Fibroblast of skin of abdomen (primary cell): ENCODE data around the gene NHLRC4.

ENCODE experiments used
- DNase-seq: peaks from one replicate; pipeline ENCODE4 v3.0.0-alpha.2; 2013

NHLRC4 gene

DNA sequence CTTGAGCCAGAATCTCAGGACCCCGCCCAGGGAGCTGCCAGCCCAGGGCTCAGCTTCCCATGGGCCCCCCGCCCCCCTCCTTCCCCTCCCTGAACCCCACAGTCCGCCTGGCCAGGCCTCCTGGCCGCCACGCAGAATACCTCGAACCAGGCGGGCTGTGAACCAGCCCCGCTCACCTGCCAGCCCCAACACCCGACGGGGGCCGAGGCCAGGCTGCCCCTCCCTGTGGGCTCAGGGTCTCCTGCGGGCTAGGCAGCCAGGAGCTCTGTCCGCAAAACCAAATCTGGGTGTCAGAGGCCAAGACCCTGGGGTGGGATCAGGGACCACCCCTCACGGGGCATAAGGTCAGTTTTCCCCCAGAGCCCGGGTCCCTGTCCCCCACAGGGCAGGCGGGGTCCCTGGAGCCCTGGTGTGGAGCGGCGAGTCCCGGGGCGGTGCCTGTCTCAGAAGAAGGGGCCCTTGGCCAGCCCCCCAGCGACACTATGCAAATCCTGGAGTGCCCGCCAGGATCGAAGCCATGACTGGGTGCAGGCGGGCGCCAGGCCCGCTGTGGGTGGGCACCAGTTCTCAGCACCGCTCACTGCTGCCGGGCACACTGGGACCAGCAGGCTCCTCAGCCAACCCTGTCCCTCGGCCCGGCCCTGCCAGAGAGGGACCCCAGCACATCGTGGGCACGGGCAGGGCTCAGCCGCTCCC lies 13.1 kb upstream of the NHLRC4 start:
- DNase-seq = no peak

DNA sequence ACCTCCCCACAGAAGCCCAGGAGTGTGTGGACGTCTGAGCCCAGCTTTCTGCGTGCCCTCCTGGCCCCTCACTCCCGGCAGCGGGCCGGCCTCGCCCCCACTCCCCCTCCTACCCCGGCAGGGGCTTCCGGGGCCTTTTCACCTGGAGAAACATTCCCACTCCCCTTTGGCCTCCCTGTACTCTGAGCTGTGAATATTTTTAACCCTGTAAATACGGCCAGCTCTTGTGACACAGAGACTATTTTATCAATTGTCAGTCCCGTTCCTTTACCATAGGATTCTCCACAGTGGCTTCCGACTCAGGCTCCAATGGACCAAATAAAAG lies 12.5 kb upstream of the NHLRC4 start:
- no peak for DNase-seq

DNA sequence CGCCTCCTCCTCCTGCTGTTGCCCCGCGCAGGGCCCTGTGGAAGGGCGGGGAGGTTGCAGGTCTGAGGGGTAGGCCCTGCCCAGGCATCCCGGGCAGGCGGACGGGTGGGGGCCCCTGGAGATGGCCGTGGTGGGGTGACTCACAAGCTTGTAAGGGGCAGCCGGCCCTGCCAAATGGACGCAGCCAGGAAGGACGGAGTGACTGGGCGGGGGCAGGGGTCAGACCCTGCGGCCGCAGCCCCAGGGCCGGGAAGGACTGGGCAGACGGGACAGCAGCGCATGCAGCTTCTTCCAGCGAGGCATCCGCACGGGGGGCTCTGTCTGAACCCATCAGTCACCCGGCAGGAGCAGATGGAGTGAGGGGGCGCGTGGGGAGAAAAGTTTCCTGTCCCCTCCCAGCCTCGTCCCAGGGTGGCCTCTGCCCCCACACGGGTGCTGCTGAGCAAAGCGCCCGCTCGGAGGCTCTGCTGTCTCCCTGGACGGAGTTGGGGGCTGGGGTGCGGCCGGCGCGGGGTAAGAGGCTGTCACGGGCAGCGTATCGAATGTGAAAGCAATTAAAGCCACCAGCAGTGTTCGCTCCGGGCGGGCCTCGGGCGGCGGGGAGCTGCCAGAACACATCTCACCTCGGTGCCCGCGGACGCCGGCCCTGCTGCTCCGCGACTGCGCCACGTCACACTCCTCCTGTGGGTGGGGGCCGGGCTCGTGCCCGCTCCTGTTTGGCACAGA lies 12.0 kb upstream of the NHLRC4 start:
- no peak for DNase-seq

DNA sequence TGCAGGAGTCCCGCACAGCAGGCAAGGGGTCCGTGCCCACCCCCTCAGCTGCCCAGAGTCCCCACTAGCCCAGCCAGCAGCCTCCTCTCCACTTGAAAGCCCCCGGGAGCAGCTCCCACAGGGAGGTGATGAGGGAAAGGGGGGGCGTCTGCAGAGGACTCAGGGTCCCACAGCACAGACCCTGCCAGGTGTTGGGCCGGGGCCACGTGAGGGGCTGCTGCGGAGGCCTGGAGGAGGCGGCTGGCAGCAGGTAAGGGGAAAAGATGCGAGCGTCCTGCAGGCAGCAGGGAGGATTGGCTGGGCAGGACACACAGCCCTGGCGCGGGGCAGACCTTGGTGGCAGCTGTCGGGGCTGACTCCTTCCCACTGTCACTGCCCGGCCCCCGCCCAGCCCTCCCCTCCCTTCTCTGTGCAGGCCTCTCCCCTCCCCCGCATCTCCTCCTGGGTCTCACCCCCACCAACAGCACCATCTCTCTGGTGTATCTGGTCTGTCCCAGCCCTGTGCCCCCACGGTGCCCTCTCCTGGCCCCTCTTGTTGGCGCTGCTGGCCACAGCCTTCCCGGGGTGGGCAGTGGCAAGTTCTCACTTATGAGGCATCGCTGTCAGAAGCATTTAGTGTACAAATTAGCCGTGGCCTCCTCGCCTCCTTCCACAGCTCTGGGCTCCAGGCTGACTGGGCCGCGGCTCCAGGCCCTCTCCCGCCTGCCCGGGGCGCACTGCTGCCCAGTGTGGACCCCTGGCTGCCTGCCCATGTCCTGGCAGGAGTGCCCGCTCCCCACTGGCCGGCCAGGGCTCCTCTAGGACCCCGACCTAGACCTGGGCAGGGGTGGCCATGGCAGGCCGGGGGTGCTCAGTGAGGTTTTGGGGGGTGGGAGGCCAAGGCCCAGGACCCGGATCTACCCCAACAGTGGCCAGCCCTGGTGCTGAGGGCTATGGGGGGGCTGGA lies 11.0 kb upstream of the NHLRC4 start:
- DNase-seq = no peak

DNA sequence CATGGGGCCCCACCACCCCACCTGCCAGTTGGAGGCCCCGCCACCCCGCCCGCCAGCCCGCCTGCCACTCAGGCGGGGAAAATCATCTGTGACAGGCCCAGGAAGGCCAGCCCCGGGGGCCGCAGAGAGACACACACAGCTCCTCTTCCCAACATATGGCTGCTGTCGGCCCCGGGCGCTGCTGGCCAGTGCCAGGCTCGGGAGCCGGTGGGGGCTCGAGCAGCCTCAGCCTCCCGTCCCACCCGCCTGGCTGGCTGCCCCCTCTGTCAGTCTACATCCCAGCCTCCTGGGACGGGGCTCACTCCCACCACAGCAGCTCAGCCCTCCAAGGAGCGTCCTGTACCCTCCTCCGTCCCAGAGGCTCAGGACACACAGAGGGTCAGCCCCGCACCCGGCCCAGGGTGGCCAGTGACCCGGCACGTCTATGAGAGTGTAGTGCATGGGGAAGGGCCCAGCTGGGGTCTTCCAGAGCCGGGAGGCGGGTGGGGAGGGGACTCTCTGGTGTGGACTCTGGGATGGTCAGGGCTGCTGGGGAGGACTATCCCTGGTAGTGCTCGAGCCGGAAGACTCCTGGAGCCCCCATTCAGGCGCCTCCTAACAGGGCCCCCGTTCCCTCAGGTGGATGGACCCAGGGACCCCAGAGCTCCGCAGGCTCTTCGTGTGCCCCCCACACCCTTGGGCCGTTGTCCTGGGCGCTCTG lies 10.2 kb upstream of the NHLRC4 start:
- DNase-seq = no peak

DNA sequence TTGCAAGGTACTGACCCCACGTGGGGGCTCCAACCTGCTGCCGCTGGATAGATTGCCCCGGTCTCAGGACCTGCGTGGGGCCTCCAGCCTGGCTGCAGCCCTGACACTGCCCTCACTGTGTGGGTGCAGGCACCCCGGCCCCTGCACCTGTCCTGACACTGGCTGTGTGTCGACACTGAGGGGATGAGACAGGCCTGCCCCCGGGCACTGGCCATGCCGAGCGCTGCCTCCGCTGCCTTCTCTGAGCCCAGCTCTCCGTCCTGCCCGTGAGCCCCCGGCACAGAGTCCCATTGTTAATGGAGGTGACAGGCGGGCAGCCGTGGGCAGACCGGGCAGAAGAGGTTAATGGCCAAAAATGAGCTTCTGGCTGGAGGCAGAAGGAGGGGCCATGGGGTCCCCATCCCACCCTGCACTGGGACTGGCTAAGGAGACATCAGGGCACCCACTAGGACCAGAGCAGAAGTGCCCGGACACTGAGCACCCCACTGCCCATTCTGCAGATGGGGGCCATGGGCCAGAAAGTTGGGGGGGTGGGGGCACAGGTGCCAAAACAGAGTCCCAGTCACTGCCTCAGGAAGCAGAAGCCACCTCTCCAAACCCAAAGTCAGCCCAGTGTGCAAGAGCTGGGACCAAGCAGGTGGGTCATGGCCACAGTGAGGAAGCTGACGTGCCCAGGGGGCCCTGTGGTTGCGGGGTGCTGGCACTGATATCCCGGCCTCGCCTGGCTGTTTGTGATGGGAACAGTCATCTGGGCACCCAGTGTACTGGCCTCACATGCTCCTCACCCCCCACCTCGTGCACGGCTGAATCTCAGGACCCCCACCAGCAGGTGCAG lies 9.1 kb upstream of the NHLRC4 start:
- no peak for DNase-seq

DNA sequence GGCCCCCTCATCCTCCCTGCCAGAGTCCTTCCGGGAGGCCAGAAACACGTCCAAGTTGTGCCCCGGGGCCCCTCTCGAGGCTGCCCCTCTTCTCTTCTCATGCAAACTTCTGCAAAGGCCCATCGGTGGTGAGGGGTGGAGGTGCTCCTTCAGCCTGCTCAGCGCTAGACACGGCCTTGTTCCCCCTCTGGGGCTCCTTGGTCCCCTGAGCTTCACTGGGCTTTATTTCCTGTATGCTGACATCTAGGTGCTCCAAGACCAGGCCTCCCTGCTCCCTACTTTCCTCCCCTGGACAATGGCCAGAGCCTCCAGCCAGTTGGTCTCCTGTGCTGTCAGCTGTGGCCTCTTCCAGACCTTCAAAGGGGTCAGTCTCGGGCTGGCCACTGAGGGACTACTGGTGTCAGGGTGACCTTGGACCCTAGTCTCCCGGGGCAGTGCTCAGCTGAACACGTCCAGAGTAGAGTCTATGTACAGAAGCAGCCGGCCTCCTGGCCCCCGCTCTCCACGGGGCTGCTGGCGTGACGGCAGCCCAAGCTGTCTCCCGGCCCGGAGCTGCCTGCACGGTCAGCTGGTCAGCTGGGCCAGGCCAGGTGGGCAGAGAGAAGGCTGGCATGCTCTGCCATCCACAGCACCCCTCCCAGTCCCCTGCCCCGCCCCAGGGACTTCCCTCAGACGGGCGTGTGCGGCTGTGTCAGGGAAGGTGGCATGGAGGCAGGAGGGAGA lies 8.3 kb upstream of the NHLRC4 start:
- DNase-seq = no peak

DNA sequence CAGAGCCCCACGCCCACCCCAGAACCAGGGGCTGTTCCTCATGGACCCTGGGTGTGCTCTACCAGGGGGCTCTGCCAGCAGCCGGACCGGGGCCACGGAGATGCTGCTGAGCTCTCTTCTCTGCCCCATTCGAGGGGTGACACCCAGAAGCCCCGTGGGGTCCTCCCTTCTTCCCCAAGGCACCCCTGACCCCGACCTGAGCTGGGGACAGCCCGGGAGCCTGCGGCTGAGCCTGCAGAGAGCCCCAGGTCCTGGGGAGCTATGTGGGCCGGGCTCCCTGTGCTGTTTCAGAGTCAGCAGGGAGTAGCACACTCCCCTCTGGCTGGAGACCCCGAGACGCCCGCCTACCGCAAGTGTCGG lies 7.8 kb upstream of the NHLRC4 start:
- no peak for DNase-seq

DNA sequence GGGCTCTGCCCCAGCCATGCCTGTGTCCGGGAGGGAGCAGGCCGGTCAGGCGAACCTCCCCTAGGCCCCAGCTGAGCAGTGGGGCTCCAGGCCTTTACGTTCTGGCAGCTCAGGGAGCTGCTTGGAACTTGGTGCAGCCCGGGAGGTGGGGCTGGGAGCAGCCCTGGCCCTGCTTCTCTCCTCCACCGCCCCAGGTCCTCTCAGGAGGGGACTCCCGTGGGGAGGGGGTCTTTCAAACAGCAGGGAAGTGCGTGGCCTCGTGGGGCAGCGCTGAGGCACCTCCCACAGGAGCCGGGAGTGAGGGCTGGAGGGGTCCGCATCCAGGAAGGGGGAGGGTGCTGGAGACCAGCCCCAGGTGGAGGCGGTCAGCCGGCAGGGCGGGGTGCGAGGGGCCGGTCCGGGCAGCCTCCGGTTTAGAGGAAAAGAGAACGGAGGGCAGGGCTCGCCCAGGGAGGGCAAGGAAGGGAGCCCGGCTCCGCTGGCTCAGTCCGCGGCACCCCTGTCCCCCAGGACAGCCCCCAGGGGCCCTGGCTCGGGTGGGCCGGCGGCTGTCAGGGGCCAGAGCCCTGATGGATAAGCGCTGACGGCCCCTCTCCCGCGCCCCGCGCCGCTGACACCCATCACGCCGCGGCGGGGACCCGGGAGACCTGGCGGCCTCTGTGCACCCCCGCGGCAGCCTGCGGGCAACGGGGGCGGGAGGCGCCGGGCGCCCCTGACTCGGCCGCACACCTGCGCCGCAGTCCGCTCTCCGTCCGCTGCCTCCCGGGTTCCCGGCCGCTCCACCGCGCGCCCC lies 7.2 kb upstream of the NHLRC4 start:
- no peak for DNase-seq

DNA sequence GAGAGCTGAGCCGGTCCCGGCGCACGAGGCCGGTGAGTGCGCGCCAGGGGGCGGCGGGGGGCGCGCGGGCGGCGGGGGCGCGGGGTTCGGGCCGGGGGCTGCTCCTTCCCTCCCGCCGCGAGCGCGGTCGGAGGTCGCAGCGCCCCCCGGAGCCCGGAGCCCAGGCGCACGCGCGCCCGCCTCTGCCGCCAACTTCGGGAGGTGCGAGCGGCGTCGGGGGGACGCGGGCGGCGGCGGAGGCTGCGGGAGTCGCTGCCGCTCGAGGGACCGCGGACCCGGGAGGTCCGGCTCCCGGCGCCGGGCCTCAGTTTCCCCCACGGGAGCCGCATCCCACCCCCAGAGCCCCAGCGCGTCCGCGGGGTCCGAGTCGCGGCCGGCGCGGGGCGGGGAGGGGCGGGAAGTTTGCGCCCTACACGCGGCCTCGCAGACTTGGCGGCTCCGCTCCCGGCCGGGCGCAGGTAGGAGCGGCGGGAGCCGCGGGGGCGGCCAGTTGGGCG lies 6.6 kb upstream of the NHLRC4 start, which contains the start of gene PRR35:
TSS of gene PRR35 (plus strand) at position 191 of the 497 bp plus-strand sequence. CDS start 2,901 bp downstream, outside the sequence.
- DNase-seq = no peak

DNA sequence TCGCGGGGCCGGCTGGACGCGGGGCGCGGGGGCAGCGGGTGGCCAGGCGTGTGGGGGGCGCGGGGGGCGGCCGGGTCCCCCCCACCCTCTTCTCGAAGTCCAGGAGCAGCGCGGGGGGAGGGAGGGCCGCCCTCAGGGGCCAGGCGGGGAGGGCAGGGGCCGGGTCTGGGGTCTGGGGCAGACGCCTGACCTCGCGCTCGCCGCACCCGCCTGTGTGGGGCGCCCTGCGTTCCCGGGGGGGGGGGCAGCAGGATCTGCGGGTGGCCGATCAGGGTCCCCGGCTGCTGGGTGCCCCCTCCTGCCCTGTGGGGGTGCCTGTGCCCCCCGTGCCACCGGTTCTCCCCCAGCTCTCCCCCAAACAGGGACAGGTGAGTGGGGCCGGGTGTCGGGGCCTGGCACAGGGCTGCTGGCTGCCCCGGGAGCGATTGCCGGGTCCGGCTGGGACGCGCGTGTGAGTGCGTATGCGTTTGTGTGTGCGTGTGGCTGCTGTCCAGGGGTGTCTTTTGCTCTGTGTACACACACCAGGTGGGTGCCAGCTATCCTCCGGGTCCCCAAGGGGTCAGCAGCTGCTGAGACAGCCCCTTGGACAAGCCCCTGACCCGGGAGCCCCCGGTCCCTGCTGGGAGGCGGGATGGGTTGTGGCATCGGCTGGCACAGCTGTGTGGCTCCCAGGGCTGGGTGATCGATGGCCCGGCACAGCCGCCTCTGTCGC lies 5.9 kb upstream of the NHLRC4 start:
- no peak for DNase-seq

DNA sequence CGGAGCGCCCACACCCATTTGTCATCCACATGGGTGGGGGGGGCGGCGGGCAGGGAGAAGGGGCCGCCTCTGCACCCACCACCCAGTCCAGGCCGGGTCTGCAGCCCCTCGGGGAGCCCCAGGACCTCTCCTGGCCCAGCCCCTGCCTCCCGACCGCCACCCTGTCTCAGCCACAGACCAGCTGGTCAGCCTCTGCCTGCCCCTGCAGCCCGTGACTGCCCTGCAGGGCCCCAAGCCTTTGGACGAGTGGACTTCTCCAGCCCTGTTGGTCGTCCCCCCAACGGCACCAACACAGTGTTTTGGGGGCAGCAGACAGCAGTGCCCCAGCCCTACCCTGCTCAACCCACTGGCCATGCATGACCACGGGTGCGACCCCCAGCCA lies 5.4 kb upstream of the NHLRC4 start:
- no peak for DNase-seq

DNA sequence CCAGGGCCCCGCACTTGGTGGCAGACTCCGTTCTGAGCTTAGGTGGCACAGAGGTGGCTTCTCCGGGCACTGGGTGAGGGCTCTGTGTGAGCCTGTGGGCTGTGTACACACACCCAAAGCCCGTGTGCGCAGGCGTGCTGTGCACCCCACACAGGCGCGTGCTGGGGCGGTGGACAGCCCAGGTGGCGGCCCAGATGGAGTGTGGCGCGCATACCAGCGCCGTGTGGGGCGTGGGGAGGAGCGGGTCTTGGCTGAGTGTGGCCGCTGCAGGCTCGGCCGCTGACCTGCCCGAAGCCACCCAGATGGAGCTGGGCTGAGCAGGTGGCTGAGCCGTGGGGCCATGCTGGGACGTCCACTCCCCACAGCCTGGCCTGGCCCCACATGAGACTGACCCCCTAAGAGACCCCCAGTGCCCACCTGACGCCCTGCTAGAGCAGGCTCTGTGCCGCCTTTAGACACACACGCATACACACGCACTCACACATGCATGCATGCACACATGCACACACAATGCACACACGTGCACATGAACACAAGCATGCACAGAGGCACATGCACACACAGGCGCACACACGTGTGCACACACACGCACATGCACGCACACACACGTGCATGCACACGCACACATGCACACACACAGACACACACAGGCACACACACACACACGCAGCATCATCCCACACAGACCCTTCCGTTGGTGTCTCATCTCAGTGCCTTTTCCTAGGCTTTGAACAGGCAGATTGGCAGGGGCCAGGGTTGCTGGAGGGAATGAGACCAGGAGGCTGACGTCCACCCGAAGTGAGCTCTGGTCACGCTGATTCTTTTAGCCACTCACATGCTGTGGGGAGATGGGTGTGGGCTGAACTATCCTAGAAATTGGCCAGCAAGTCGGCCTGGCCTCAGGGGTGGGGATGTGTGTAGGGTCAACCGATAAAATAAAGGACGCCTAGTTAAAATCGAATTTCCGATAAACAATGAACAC lies 4.6 kb upstream of the NHLRC4 start:
- no peak for DNase-seq

DNA sequence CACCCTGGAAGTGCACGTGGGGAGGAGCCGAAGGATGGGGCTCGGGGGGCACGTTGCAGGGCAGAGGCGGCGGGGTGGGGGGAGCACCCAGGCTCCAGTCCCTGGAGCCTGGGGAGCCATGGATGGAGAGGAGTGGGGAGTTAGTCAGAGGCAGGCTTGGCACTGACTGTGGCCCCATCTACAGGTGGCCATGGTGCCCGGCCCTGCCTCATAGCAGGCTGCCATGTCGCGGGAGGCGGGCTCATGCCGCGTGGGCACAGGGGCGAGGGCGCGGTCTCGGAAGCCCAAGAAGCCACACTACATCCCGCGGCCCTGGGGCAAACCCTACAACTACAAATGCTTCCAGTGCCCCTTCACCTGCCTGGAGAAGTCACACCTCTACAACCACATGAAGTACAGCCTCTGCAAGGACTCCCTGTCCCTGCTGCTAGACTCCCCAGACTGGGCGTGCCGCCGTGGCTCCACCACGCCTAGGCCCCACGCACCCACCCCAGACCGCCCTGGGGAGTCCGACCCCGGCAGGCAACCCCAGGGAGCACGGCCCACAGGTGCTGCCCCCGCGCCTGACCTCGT lies 3.6 kb upstream of the NHLRC4 start:
- DNase-seq = no peak

DNA sequence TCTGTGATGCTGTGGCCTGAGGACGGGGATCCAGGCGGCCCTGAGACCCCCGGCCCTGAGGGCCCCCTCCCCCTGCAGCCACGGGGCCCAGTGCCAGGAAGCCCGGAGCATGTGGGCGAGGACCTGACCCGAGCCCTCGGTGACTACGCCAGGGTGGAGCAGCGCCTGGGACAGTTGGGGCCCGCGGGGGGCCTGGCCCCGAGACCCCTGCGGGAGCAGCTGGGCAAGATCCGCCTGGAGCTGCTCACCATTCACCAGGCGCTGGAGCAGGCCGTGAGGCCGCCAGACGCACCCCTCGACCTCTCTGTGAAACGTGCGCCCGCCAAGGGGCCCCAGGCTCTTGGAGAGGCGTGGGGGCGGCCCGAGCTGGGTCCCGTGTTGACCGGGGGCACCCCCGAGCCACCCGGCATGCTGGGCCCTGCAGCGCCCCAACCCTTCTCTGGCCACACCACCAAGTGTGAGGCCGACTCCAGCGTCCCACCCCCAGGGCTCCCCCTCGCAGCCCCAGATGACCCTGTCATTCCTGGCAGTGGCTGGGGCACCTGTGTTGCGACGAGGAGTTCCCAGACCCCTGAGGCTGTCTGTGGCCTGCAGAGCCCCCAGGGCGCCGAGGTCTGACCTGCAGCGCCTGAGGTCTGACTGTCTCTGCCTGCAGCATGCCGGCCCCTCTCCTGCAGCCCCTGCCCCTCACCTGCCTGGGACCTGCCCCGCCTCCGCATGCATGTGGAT lies 2.0 kb upstream of the NHLRC4 start:
- no peak for DNase-seq

DNA sequence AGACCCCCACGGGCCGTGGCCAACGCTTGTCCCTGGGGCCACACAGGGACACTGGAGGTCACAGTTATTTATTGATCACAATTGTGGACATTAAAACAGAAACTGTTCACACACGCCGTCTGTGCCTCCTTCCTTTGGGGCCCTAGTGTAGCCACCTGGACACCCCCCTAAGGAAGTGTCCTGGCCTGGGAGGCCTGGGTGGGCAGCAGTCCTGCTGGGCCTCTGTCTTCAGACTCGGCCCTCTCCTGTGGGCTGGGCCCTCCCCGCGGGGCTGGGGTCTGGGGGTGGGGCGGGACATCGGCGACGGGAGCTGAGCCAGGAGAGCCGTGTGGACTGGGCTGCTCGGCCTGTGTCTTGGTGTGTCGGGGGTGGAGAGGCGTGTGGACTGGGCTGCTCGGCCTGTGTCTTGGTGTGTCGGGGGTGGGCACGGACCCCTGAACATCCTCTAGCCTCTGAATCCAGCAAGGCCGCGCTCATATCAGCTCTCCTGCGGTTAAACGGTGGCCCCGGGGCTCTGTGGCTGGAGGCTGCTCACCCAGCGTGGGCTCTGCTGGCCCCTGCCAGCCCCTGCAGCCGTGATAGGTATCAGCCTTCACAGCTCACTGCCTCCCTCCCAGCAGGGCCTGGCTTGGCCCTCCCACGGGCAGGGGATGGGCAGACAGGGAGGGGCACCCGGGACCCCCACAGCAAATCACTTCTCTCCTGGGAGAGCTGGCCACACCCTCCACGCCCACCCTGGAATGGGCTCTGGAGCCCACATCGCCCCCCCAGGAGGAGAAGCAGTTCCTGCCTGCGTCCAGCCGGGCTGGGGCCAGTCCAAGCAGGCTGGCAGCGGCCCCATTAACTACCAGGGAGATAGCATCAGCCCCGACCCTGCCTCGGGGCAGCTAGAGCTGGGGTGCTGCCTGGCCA lies 1.1 kb upstream of the NHLRC4 start:
- no peak for DNase-seq
